Large intestine (tissue), 3 donors: ENCODE measurements around the gene SNTG2. TPM values are rescaled to one million over a fixed set of nuclear protein-coding genes. Genes with fewer than 3 reads are reported as not detected.

Source experiments
- DNase-seq, 2 donors: peaks; one replicate each; pipeline versions ENCODE4 v3.0.0 to v3.0.0-alpha.2; 2013
- H3K27ac ChIP-seq: one replicate; pipeline ENCODE4 v1.5.1; 2013; ENCODE audit warnings: low read length
- H3K27me3 ChIP-seq: 2 replicates; pipeline ENCODE4 v1.6.1; 2013; ENCODE audit warnings: low read length; ENCODE audit not compliant: control insufficient read depth, insufficient read depth
- H3K36me3 ChIP-seq: 2 replicates; pipeline ENCODE4 v1.6.1; 2013; ENCODE audit warnings: low read length; ENCODE audit not compliant: control insufficient read depth, insufficient read depth
- H3K4me1 ChIP-seq: one replicate; pipeline ENCODE4 v1.6.1; 2013; ENCODE audit warnings: low read length; ENCODE audit not compliant: control insufficient read depth, insufficient read depth
- H3K4me3 ChIP-seq: one replicate; pipeline ENCODE4 v1.5.1; 2013; ENCODE audit warnings: low read length
- H3K9me3 ChIP-seq: one replicate; pipeline ENCODE4 v1.6.1; 2013; ENCODE audit warnings: mild to moderate bottlenecking, low read depth, low read length, moderate library complexity; ENCODE audit not compliant: control insufficient read depth
- WGBS: methylation state at CpG from one replicate; pipeline ENCODE4 v1.1.5; 2013; ENCODE audit warnings: low lambda C conversion rate; ENCODE audit not compliant: insufficient coverage; 5-methylcytosine and 5-hydroxymethylcytosine counted together
- polyA plus RNA-seq: library from polyadenylated mRNA; unstranded; fragments of 120-200 nt; gene quantifications from one replicate; pipeline ENCODE4 v1.2.1, GENCODE V29; 2013

Gene SNTG2
- polyA plus RNA-seq, 1 donor, result 0.48 TPM

DNA sequence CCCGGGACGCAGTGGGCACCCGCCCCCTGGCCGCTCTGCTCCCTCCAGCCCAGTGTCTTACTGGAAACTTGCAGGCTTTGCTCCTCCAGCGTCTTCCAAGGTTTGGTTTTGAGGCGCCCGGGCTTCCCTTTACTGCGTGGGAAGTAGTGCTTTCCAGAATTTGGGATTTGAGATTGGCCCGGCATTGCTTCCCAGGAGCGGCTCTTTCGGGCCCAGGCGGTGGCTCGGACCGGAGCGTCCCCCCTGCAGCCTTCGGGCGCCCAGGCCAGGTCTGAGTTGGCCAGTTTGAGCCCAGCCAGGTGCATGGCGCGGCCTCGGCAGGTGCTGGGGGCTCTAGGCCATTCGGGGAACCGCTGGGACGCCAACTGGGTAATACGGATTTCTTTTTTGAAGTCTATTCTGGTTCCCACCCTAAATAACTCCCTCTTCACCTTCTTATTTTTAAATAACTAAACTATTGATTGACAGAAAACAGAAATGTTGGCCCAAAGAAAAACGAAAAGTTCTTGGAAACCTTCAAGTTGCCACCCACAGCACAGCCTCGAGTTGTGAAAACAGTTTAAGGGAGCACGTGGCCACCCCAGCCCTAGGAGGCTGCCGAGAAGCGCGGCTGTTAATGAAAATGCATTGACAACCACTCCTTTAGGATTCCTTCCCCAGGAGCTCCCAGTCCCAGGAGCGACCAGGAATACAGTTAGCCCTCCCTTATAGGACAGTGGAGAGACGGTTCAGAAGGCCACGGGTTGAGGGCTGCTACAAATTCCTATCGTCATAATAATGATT lies 766 bp downstream of the SNTG2 start:
- Histone ChIP-seq H3K4me3 (no peak overlapping the region), H3K27me3 (peaks cover 61% of the 10 kb centered on the region), H3K27ac (no peak overlapping the region), H3K4me1 (peaks cover 8% of the 10 kb centered on the region), H3K36me3 (no peaks in the 10 kb centered on the region), H3K9me3 (peaks cover 5% of the 10 kb centered on the region)
- WGBS, result 33% methylated on average over 1 of the region's 34 CpGs
- DNase-seq, result no peak

DNA sequence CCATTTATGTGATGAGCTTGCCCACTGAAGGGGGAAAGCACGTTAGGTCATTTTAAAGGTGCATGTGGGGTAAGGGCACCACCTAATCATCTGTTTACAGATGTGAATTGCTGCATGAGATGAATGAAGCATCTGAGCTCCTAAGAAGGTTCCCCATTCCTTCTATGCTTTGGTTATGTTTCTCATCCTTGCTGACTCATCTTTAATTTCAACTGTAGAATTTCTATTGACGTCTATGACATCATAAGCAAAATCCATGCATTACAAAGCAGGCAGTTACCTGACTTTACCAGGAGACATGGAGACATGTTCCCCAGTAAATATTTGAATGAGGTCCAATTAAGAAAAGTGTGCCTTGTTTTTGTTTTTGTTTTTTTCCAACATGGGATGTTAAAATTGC lies 2.8 kb downstream of the SNTG2 start:
- H3K27ac ChIP-seq, result no peak overlapping the region
- peaks cover 5% of the 10 kb centered on the region for H3K9me3 ChIP-seq
- H3K4me3 ChIP-seq, result no peak overlapping the region
- DNase-seq, result no peak
- H3K27me3 ChIP-seq, result peaks cover 48% of the 10 kb centered on the region
- peaks cover 8% of the 10 kb centered on the region for H3K4me1 ChIP-seq
- no peaks in the 10 kb centered on the region for H3K36me3 ChIP-seq
- 60% methylated on average over 1 of the region's 2 CpGs for WGBS

DNA sequence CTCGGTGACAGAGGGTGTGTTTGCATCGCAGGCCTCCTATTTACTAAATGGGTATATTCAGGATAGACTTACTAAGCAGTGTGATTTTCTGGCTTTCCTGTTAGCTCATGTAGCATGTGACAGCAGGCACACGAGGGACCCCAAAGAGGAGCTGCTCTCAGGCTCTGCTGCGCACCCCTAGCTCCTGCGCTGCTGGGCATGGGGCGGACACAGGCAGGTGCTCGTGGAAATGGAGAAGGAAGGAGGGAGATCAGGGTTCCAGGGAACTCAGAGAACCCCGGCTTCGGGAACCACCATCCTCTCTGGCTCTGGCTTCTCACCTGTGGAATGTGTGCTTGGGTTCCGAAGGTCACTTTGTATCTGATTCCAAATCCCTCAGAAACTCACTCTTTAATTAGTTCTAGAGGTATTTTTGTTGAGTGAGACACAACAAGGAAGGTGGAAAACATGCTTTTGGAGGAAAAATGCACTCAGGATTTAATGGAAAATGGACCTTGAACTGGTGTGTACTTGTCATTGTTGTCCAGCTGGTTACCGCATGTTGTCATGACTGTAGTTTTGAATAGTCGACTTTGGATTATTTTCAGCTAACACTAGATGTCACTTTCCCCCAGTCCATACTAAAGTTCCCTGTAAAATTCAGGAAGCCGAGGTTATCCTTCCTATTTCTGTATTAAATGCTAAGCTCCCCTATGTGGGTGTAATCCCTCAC lies 3.5 kb downstream of the SNTG2 start:
- Histone ChIP-seq H3K27ac (no peak overlapping the region), H3K9me3 (peaks cover 5% of the 10 kb centered on the region), H3K4me1 (peaks cover 8% of the 10 kb centered on the region), H3K36me3 (no peaks in the 10 kb centered on the region), H3K4me3 (no peak overlapping the region), H3K27me3 (peaks cover 41% of the 10 kb centered on the region)
- peak in 1 of 2 donors; percentile 37 for DNase-seq
- no CpG with 5 or more reads among the region's 13 CpGs for WGBS

DNA sequence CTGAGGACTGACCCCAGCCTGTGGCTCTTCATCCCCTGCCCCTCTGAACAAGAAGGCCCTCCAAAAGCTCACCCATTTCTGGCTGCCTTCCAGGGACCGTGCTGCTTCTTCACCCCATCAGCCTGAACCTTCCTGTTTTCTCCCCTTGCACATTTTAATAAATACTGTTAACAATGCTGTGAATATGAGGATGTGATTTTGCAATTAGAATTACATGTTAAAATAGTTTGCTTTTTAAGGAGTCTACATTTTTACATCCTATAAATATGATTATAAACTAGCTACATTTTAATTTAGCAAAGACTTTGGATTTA lies 4.0 kb downstream of the SNTG2 start:
- DNase-seq, result no peak
- Histone ChIP-seq H3K4me3 (no peak overlapping the region), H3K9me3 (peaks cover 5% of the 10 kb centered on the region), H3K4me1 (peaks cover 5% of the 10 kb centered on the region), H3K36me3 (no peaks in the 10 kb centered on the region), H3K27me3 (peaks cover 36% of the 10 kb centered on the region), H3K27ac (no peak overlapping the region)
- no CpG with 5 or more reads among the region's 1 CpG for WGBS

DNA sequence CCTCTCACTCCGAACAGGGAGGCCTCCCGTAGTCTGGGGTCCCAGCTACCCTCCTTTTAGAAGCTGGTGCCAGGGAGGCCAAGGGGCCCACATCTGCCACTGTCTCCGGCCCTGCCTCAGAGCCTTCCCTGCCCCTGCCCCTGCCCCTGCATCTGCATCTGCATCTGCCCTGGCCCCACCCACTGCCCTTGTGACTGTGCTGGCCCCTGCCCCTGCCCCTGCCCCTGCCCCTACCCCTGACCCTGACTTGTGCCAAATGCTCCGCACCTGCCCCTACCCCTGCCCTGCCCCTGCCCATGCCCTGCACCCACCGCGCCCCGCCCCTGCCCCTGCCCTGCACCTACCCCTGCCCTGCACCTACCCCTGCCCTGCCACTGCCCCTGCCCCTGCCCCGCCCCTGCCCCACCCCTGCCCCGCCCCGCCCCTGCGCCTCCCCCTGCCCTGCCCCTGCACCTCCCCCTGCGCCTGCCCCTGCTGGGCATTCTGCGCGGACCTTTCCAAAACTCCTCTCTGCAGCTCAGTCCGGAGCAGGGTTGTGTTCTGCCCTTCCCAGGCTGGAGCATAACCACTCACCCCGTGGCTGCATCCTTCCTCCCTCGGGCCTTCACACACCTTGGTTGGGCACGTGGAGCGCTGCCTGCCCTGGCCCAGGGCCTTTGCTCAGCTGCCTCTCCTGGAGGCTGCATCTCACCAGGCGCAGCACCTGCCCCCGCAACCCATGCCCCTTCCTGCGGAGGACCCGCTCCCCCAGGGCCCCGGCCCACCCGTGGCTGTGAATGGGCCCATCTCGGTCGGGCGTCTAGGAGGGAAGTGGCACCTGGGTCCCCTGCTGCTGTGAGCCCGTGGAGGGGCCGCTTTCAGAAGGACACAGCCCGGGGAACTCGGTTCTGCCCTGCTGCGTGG lies 5.4 kb downstream of the SNTG2 start:
- Histone ChIP-seq H3K36me3 (no peaks in the 10 kb centered on the region), H3K4me1 (no peaks in the 10 kb centered on the region), H3K4me3 (no peak overlapping the region), H3K27ac (no peak overlapping the region), H3K9me3 (peaks cover 3% of the 10 kb centered on the region), H3K27me3 (peaks cover 28% of the 10 kb centered on the region)
- no CpG with 5 or more reads among the region's 33 CpGs for WGBS
- no peak for DNase-seq

DNA sequence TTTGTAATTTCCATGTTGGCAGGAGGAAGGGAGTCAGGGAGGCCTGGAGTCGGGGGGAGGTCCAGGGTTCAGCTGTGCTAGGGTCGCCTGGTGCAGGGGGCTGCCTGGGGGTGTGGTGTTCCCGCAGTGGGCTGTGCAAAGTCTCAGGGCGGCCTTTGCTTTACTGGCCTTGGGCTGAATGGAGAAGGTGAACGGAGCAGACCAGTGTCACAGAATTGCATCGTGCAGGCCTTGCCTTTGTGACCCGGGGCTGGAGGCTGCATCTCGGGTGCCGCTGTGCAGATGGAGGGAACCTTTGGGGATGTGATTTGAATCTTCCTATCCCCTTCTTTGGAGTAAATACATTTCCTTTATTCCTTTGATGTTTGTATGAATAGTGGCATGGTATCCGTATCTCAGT lies 8.8 kb downstream of the SNTG2 start:
- no peak for DNase-seq
- Histone ChIP-seq H3K9me3 (no peaks in the 10 kb centered on the region), H3K4me3 (no peak overlapping the region), H3K27ac (no peak overlapping the region), H3K4me1 (no peaks in the 10 kb centered on the region), H3K27me3 (no peaks in the 10 kb centered on the region), H3K36me3 (no peaks in the 10 kb centered on the region)
- no CpG with 5 or more reads among the region's 10 CpGs for WGBS

DNA sequence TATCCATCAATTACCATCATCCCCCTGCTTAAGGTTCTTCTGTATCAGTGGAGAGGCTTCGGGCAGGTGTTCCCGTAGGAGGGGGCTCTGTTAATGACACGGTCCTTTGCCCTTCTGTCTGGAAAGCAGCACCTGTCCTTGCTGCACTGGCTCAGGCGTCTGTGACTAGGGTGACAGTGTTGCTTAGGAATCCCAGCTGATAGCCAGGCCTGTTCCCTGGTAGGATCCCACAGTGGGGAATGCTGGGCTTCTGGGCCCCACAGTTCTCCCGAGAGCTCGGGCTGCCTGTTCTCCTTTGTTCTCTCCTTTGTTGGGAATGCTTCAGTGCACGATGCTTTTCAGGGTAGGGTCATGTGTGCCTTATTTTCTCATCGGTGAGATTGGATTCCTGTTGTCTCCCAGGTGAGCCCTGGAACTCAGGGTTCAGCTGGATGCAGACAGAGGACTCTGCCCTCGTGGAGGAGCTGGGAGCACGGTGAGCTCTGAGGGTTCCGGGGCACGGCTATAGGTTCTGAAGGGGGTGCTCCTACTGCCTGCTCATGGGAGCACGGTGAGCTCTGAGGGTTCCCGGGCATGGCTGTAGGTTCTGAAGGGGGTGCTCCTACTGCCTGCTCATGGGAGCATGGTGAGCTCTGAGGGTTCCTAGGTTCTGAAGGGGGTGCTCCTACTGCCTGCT lies 9.6 kb downstream of the SNTG2 start:
- H3K27ac ChIP-seq, result no peak overlapping the region
- no peaks in the 10 kb centered on the region for H3K9me3 ChIP-seq
- WGBS, result no CpG with 5 or more reads among the region's 14 CpGs
- no peaks in the 10 kb centered on the region for H3K36me3 ChIP-seq
- H3K4me3 ChIP-seq, result no peak overlapping the region
- no peaks in the 10 kb centered on the region for H3K27me3 ChIP-seq
- DNase-seq, result no peak
- H3K4me1 ChIP-seq, result no peaks in the 10 kb centered on the region

DNA sequence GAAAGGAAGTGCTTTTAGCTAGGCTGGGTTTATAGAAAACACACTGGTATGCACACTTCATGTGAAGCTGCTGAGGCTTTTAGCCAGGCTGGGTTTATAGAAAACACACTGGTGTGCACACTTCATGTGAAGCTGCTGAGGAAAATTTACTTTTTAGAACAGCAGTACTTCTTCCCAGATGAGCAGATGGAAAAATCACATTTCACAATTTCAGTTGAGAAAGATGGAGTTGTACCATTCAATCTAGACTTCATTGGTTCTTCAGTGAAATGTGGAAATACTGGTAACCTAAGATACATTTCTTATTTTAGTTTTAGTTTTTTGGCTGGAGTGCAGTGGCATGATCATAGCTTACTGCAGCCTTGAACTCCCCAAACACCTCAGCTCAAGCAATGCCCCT lies 11.1 kb downstream of the SNTG2 start:
- Histone ChIP-seq H3K4me1 (no peaks in the 10 kb centered on the region), H3K9me3 (no peaks in the 10 kb centered on the region), H3K36me3 (no peaks in the 10 kb centered on the region), H3K27me3 (no peaks in the 10 kb centered on the region), H3K27ac (no peak overlapping the region), H3K4me3 (no peak overlapping the region)
- DNase-seq, result no peak

DNA sequence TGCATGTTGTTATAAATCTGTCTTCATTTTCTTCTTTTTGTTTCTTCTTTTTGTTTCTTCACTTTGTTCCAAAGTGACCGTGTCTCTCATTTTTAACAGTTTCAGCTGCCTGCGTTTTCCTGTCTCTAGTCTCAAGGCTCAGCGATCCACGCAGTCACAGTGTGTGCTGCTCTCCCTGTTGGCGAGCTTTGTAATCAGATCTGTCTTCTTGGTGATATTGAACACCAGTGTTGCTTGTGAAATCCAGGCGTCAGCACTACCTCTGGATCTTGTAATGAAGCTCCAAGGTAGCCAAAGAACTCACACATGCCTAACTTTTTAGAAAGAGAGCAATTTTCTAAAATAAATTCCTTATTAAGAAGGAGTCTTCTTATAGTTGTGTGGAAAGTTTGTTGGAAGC lies 13.2 kb downstream of the SNTG2 start:
- Histone ChIP-seq H3K4me1 (no peaks in the 10 kb centered on the region), H3K4me3 (no peak overlapping the region), H3K9me3 (no peaks in the 10 kb centered on the region), H3K27ac (no peak overlapping the region), H3K27me3 (no peaks in the 10 kb centered on the region), H3K36me3 (no peaks in the 10 kb centered on the region)
- WGBS, result 78% methylated on average over 2 of the region's 6 CpGs
- no peak for DNase-seq

DNA sequence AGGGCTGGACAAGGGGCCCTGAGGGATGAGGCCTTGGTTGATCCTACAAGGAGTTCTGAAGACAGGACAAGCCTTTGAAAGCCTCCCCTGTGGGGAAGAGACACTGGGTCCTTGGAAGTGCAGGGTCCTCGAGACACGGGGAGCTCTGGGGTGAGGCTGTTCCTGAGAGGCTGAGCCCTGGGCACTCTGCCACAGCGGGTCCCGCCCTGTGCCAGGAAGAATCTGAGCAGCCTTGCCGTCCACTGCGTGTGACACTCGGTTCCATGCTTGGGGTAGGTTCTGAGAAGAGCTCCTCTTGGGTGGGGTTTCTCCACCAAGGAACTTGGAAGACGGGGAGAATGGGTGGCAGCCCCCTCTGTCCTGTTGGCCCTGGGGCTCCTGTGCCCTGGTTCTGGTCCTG lies 13.9 kb downstream of the SNTG2 start:
- Histone ChIP-seq H3K4me3 (no peak overlapping the region), H3K9me3 (no peaks in the 10 kb centered on the region), H3K36me3 (no peaks in the 10 kb centered on the region), H3K4me1 (no peaks in the 10 kb centered on the region), H3K27me3 (no peaks in the 10 kb centered on the region), H3K27ac (no peak overlapping the region)
- DNase-seq, result no peak
- no CpG with 5 or more reads among the region's 8 CpGs for WGBS
